Measurements from ENCODE around the gene HS3ST4.

The HS3ST4 gene

GRCh38 chr16:25691519-25692091, at the start of gene HS3ST4:
HS3ST4 (plus strand) TSS chr16:25691959.
- no peak for DNase-seq

- no peak for DNase-seq
These were observed 48.1 kb upstream of the HS3ST4 start for GRCh38 chr16:25643633-25644032.

GRCh38 chr16:25656639-25657038, 35.1 kb upstream of the HS3ST4 start:
- DNase-seq = no peak

GRCh38 chr16:25676820-25677219, 14.9 kb upstream of the HS3ST4 start:
- no peak for DNase-seq

GRCh38 chr16:25679511-25679910, 12.2 kb upstream of the HS3ST4 start:
- DNase-seq = no peak

- no peak for DNase-seq
These were observed 2.5 kb upstream of the HS3ST4 start for GRCh38 chr16:25689137-25689836.

- no peak for DNase-seq
These were observed 1.1 kb upstream of the HS3ST4 start for GRCh38 chr16:25690552-25691143.

- DNase-seq = no peak
These were observed 587 bp downstream of the HS3ST4 start for GRCh38 chr16:25692351-25692741.

- no peak for DNase-seq
These were observed 1.2 kb downstream of the HS3ST4 start for GRCh38 chr16:25692742-25693508.

GRCh38 chr16:25693631-25694030, 1.9 kb downstream of the HS3ST4 start:
- DNase-seq = no peak

- DNase-seq = no peak
These were observed 7.3 kb downstream of the HS3ST4 start for GRCh38 chr16:25699069-25699468.

GRCh38 chr16:25700547-25700946, 8.8 kb downstream of the HS3ST4 start:
- no peak for DNase-seq

- DNase-seq = no peak
These were observed 15.8 kb downstream of the HS3ST4 start for GRCh38 chr16:25707553-25707952.

- no peak for DNase-seq
These were observed 16.3 kb downstream of the HS3ST4 start for GRCh38 chr16:25707982-25708583.

- no peak for DNase-seq
These were observed 17.5 kb downstream of the HS3ST4 start for GRCh38 chr16:25709213-25709612.

GRCh38 chr16:25713785-25714570, 22.2 kb downstream of the HS3ST4 start:
- DNase-seq = no peak

GRCh38 chr16:25716186-25716585, 24.4 kb downstream of the HS3ST4 start:
- no peak for DNase-seq

GRCh38 chr16:25721439-25721838, 29.7 kb downstream of the HS3ST4 start:
- DNase-seq = no peak

- no peak for DNase-seq
These were observed 34.8 kb downstream of the HS3ST4 start for GRCh38 chr16:25726430-25727098.

- DNase-seq = no peak
These were observed 37.6 kb downstream of the HS3ST4 start for GRCh38 chr16:25729188-25729915.

- DNase-seq = no peak
These were observed 38.6 kb downstream of the HS3ST4 start for GRCh38 chr16:25730396-25730795.

All from NCI-H1417 treated with DMSO at 0.1 percent for 48 hours (cell line).